ENCODE data around the gene ABCA8.

DNA sequence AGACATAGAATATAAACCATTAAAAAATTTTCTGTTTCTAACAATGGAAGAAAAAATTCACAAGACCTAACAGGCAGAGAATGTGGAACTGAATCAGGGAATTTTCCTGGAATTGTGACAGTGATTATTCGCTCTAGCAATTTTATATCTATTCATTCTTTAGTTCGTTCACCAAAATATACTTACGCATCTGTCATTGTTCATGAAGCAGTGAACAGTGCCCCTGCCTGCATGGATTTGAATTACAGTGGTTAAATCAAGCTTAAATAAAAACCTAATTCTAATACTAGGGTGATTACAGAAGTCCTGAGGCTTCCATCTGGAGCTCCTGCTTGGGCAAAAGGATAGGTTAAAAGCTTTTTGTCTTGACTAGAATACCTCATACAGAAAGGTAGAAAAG lies 48.6 kb downstream of the ABCA8 start:
- no peak for TF ChIP-seq ZBTB17 (tag by site-specific recombination; IDR thresholded peaks at IDR 0.05)
- no peak for TF ChIP-seq ZSCAN23 (tag by site-specific recombination; IDR thresholded peaks at IDR 0.05)
- TF ChIP-seq, protein P1, sequence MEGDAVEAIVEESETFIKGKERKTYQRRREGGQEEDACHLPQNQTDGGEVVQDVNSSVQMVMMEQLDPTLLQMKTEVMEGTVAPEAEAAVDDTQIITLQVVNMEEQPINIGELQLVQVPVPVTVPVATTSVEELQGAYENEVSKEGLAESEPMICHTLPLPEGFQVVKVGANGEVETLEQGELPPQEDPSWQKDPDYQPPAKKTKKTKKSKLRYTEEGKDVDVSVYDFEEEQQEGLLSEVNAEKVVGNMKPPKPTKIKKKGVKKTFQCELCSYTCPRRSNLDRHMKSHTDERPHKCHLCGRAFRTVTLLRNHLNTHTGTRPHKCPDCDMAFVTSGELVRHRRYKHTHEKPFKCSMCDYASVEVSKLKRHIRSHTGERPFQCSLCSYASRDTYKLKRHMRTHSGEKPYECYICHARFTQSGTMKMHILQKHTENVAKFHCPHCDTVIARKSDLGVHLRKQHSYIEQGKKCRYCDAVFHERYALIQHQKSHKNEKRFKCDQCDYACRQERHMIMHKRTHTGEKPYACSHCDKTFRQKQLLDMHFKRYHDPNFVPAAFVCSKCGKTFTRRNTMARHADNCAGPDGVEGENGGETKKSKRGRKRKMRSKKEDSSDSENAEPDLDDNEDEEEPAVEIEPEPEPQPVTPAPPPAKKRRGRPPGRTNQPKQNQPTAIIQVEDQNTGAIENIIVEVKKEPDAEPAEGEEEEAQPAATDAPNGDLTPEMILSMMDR (tag by site-specific recombination; IDR thresholded peaks at IDR 0.05) = no peak
- TF ChIP-seq, protein P2, sequence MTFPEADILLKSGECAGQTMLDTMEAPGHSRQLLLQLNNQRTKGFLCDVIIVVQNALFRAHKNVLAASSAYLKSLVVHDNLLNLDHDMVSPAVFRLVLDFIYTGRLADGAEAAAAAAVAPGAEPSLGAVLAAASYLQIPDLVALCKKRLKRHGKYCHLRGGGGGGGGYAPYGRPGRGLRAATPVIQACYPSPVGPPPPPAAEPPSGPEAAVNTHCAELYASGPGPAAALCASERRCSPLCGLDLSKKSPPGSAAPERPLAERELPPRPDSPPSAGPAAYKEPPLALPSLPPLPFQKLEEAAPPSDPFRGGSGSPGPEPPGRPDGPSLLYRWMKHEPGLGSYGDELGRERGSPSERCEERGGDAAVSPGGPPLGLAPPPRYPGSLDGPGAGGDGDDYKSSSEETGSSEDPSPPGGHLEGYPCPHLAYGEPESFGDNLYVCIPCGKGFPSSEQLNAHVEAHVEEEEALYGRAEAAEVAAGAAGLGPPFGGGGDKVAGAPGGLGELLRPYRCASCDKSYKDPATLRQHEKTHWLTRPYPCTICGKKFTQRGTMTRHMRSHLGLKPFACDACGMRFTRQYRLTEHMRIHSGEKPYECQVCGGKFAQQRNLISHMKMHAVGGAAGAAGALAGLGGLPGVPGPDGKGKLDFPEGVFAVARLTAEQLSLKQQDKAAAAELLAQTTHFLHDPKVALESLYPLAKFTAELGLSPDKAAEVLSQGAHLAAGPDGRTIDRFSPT (tag by site-specific recombination; IDR thresholded peaks at IDR 0.05) = no peak
- no peak for TF ChIP-seq ZNF830 (tag by site-specific recombination; IDR thresholded peaks at IDR 0.05; ENCODE audit: low read depth)
- TF ChIP-seq, protein P3, sequence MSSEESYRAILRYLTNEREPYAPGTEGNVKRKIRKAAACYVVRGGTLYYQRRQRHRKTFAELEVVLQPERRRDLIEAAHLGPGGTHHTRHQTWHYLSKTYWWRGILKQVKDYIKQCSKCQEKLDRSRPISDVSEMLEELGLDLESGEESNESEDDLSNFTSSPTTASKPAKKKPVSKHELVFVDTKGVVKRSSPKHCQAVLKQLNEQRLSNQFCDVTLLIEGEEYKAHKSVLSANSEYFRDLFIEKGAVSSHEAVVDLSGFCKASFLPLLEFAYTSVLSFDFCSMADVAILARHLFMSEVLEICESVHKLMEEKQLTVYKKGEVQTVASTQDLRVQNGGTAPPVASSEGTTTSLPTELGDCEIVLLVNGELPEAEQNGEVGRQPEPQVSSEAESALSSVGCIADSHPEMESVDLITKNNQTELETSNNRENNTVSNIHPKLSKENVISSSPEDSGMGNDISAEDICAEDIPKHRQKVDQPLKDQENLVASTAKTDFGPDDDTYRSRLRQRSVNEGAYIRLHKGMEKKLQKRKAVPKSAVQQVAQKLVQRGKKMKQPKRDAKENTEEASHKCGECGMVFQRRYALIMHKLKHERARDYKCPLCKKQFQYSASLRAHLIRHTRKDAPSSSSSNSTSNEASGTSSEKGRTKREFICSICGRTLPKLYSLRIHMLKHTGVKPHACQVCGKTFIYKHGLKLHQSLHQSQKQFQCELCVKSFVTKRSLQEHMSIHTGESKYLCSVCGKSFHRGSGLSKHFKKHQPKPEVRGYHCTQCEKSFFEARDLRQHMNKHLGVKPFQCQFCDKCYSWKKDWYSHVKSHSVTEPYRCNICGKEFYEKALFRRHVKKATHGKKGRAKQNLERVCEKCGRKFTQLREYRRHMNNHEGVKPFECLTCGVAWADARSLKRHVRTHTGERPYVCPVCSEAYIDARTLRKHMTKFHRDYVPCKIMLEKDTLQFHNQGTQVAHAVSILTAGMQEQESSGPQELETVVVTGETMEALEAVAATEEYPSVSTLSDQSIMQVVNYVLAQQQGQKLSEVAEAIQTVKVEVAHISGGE (tag by site-specific recombination; conservative IDR thresholded peaks at IDR 0.05; ENCODE audit: low read depth) = no peak
- TF ChIP-seq ZNF292 (tag by site-specific recombination; IDR thresholded peaks at IDR 0.05; ENCODE audit: borderline replicate concordance, low read depth) = no peak
- no peak for TF ChIP-seq ZNF274 (IDR thresholded peaks at IDR 0.05; ENCODE audit: low read length)
- TF ChIP-seq ZNF274 (tag by site-specific recombination; IDR thresholded peaks at IDR 0.05; ENCODE audit: borderline replicate concordance) = no peak
- TF ChIP-seq, protein P4, sequence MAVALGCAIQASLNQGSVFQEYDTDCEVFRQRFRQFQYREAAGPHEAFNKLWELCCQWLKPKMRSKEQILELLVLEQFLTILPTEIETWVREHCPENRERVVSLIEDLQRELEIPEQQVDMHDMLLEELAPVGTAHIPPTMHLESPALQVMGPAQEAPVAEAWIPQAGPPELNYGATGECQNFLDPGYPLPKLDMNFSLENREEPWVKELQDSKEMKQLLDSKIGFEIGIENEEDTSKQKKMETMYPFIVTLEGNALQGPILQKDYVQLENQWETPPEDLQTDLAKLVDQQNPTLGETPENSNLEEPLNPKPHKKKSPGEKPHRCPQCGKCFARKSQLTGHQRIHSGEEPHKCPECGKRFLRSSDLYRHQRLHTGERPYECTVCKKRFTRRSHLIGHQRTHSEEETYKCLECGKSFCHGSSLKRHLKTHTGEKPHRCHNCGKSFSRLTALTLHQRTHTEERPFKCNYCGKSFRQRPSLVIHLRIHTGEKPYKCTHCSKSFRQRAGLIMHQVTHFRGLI (tag by site-specific recombination; IDR thresholded peaks at IDR 0.05) = no peak
- TF ChIP-seq, protein P5, sequence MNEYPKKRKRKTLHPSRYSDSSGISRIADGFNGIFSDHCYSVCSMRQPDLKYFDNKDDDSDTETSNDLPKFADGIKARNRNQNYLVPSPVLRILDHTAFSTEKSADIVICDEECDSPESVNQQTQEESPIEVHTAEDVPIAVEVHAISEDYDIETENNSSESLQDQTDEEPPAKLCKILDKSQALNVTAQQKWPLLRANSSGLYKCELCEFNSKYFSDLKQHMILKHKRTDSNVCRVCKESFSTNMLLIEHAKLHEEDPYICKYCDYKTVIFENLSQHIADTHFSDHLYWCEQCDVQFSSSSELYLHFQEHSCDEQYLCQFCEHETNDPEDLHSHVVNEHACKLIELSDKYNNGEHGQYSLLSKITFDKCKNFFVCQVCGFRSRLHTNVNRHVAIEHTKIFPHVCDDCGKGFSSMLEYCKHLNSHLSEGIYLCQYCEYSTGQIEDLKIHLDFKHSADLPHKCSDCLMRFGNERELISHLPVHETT (tag by site-specific recombination; IDR thresholded peaks at IDR 0.05) = no peak
- TF ChIP-seq ZBTB8A (tag by site-specific recombination; IDR thresholded peaks at IDR 0.05) = no peak
- TF ChIP-seq YY1 (tag by site-specific recombination; IDR thresholded peaks at IDR 0.05) = no peak
- TF ChIP-seq MZF1 (tag by site-specific recombination; IDR thresholded peaks at IDR 0.05; ENCODE audit: borderline replicate concordance) = no peak
- TF ChIP-seq, protein P6, sequence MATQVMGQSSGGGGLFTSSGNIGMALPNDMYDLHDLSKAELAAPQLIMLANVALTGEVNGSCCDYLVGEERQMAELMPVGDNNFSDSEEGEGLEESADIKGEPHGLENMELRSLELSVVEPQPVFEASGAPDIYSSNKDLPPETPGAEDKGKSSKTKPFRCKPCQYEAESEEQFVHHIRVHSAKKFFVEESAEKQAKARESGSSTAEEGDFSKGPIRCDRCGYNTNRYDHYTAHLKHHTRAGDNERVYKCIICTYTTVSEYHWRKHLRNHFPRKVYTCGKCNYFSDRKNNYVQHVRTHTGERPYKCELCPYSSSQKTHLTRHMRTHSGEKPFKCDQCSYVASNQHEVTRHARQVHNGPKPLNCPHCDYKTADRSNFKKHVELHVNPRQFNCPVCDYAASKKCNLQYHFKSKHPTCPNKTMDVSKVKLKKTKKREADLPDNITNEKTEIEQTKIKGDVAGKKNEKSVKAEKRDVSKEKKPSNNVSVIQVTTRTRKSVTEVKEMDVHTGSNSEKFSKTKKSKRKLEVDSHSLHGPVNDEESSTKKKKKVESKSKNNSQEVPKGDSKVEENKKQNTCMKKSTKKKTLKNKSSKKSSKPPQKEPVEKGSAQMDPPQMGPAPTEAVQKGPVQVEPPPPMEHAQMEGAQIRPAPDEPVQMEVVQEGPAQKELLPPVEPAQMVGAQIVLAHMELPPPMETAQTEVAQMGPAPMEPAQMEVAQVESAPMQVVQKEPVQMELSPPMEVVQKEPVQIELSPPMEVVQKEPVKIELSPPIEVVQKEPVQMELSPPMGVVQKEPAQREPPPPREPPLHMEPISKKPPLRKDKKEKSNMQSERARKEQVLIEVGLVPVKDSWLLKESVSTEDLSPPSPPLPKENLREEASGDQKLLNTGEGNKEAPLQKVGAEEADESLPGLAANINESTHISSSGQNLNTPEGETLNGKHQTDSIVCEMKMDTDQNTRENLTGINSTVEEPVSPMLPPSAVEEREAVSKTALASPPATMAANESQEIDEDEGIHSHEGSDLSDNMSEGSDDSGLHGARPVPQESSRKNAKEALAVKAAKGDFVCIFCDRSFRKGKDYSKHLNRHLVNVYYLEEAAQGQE (tag by site-specific recombination; IDR thresholded peaks at IDR 0.05) = no peak

All from HEK293 (cell line).